Measurements from ENCODE around the gene USP6NL. TPM values are rescaled to one million over a fixed set of nuclear protein-coding genes. Genes with fewer than 3 reads are reported as not detected.

USP6NL gene
- total RNA-seq, 1 experiment from 2014 or later: 38.7 TPM

DNA sequence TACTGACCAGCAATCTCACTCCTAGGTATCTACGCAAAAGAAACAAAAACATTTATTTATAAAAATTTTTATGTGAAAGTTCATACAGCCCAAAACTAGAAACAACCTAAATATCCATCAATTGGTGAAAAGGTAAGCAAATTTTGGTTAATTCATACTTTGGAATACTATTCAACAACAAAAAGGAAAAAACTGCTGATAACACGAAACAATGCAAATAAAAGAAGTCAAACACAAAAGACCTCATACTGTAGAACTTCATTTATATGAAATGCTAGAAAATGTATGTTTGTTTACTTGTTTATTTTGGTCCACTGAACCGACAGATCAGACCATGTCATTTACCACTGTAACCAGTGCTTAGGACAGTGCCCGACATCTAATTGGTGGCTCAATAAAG lies 60.3 kb downstream of the USP6NL start:
- TF ChIP-seq, protein P1, sequence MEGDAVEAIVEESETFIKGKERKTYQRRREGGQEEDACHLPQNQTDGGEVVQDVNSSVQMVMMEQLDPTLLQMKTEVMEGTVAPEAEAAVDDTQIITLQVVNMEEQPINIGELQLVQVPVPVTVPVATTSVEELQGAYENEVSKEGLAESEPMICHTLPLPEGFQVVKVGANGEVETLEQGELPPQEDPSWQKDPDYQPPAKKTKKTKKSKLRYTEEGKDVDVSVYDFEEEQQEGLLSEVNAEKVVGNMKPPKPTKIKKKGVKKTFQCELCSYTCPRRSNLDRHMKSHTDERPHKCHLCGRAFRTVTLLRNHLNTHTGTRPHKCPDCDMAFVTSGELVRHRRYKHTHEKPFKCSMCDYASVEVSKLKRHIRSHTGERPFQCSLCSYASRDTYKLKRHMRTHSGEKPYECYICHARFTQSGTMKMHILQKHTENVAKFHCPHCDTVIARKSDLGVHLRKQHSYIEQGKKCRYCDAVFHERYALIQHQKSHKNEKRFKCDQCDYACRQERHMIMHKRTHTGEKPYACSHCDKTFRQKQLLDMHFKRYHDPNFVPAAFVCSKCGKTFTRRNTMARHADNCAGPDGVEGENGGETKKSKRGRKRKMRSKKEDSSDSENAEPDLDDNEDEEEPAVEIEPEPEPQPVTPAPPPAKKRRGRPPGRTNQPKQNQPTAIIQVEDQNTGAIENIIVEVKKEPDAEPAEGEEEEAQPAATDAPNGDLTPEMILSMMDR (conservative IDR thresholded peaks at IDR 0.05; ENCODE audit: low read depth, low read length): no peak
- TF ChIP-seq EZH2 (IDR thresholded peaks at IDR 0.05; ENCODE audit: borderline replicate concordance, low read depth, low read length, poor library complexity, severe bottlenecking): no peak
- no TSS peak for BruUV-seq (replicated peaks)
- Histone ChIP-seq H3K36me3 (ENCODE audit: insufficient read depth, low read length, poor library complexity, severe bottlenecking) (no peaks in the 10 kb centered on the region), H3K4me3 (ENCODE audit: low read depth, low read length, poor library complexity, severe bottlenecking) (no peak overlapping the region), H3K4me1 (ENCODE audit: insufficient read depth, low read length, poor library complexity, severe bottlenecking) (peaks cover 73% of the 10 kb centered on the region), H3K27me3 (replicated peaks; ENCODE audit: insufficient read depth, low read depth, low read length, poor library complexity) (no peaks in the 10 kb centered on the region), H3K9me3 (ENCODE audit: low read depth, low read length, poor library complexity, severe bottlenecking) (peaks cover 7% of the 10 kb centered on the region), H3K27ac (ENCODE audit: low read depth, low read length, poor library complexity, severe bottlenecking) (peak overlapping the region; percentile 86)
- ChIA-PET POLR2A (ENCODE audit: low non-redundant PET) (no interaction called here), CTCF (no interaction called here)
- intact Hi-C loops (cut with micrococcal nuclease; ENCODE audit: unreplicated experiment): no loop called here
- DNase-seq (ENCODE audit: low spot score): no peak

DNA sequence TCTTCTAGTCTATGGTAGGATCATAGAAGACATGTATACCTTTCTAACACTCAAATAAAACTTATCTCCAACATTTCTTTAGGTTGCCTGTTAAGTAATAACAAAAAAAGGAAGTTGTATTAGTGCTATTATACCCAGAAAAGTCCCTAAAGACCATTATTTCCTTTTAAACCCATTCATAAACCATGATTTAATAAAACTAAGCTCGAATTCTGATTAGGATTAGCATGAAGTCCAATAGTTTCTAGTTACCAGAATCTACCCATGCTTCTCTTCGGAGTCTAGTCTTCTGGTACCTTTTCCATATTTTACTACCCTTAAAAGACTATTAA lies 62.7 kb downstream of the USP6NL start:
- no peak overlapping the region for H3K4me3 ChIP-seq (ENCODE audit: low read depth, low read length, poor library complexity, severe bottlenecking)
- H3K36me3 ChIP-seq (ENCODE audit: insufficient read depth, low read length, poor library complexity, severe bottlenecking): no peaks in the 10 kb centered on the region
- intact Hi-C loops (cut with micrococcal nuclease; ENCODE audit: unreplicated experiment): no loop called here
- TF ChIP-seq EZH2 (IDR thresholded peaks at IDR 0.05; ENCODE audit: borderline replicate concordance, low read depth, low read length, poor library complexity, severe bottlenecking): no peak
- TF ChIP-seq, protein P1 (conservative IDR thresholded peaks at IDR 0.05; ENCODE audit: low read depth, low read length): no peak
- H3K9me3 ChIP-seq (ENCODE audit: low read depth, low read length, poor library complexity, severe bottlenecking): no peaks in the 10 kb centered on the region
- no peak for DNase-seq (ENCODE audit: low spot score)
- H3K4me1 ChIP-seq (ENCODE audit: insufficient read depth, low read length, poor library complexity, severe bottlenecking): peaks cover 82% of the 10 kb centered on the region
- H3K27ac ChIP-seq (ENCODE audit: low read depth, low read length, poor library complexity, severe bottlenecking): peak overlapping the region; percentile 92
- H3K27me3 ChIP-seq (replicated peaks; ENCODE audit: insufficient read depth, low read depth, low read length, poor library complexity): no peaks in the 10 kb centered on the region
- ChIA-PET CTCF (no interaction called here), POLR2A (ENCODE audit: low non-redundant PET) (no interaction called here)
- no TSS peak for BruUV-seq (replicated peaks)

- BruUV-seq (replicated peaks): no TSS peak
- Histone ChIP-seq H3K4me3 (ENCODE audit: low read depth, low read length, poor library complexity, severe bottlenecking) (peak overlapping the region; percentile 32), H3K4me1 (ENCODE audit: insufficient read depth, low read length, poor library complexity, severe bottlenecking) (peaks cover 77% of the 10 kb centered on the region), H3K27ac (ENCODE audit: low read depth, low read length, poor library complexity, severe bottlenecking) (peak overlapping the region; percentile 92), H3K36me3 (ENCODE audit: insufficient read depth, low read length, poor library complexity, severe bottlenecking) (no peaks in the 10 kb centered on the region), H3K27me3 (replicated peaks; ENCODE audit: insufficient read depth, low read depth, low read length, poor library complexity) (no peaks in the 10 kb centered on the region), H3K9me3 (ENCODE audit: low read depth, low read length, poor library complexity, severe bottlenecking) (no peaks in the 10 kb centered on the region)
- POLR2A ChIA-PET (ENCODE audit: low non-redundant PET): no interaction called here
- TF ChIP-seq EZH2 (IDR thresholded peaks at IDR 0.05; ENCODE audit: borderline replicate concordance, low read depth, low read length, poor library complexity, severe bottlenecking): no peak
- TF ChIP-seq, protein P1 (conservative IDR thresholded peaks at IDR 0.05; ENCODE audit: low read depth, low read length): no peak
- CTCF ChIA-PET: interaction anchor here (0.7 kb wide), 1 partner anchor 38 kb away, joined by 6 read pairs; no protein-coding TSS in a partner anchor
- no peak for DNase-seq (ENCODE audit: low spot score)
- intact Hi-C loops (cut with micrococcal nuclease; ENCODE audit: unreplicated experiment): no loop called here
Observed at GRCh38 chr10:11548065-11548767, 63.2 kb downstream of the USP6NL start.

Measured in A673 (cell line).